ENCODE data around the gene ZNF181. TPM values are rescaled to one million over a fixed set of nuclear protein-coding genes. Genes with fewer than 3 reads are reported as not detected.

ZNF181 gene
- polyA plus RNA-seq, 1 of the 3 experiments (the other 2 are of a cell fraction) = 8.1 TPM

- TF ChIP-seq RAD21 (IDR thresholded peaks at IDR 0.05; ENCODE audit: low read length) (no peak), SMC3 (IDR thresholded peaks at IDR 0.05; ENCODE audit: low read depth, low read length) (no peak)
- H3K4me3 ChIP-seq (ENCODE audit: low read depth in 2 of 2, low read length in 1 of 2) = no peak overlapping the region
- no peak for DNase-seq
- no peak overlapping the region for H3K9ac ChIP-seq
- CTCF ChIA-PET = no interaction called here
- H4K20me1 ChIP-seq (ENCODE audit: insufficient read depth) = no peaks in the 10 kb centered on the region
- H3K79me2 ChIP-seq (ENCODE audit: insufficient read depth) = no peaks in the 10 kb centered on the region
- peaks cover 4% of the 10 kb centered on the region for H3F3A ChIP-seq (replicated peaks; ENCODE audit: insufficient read depth)
- H3K27ac ChIP-seq (ENCODE audit: low read depth in 2 of 2, low read length in 1 of 2) = no peak overlapping the region
- no peaks in the 10 kb centered on the region for H3K27me3 ChIP-seq (ENCODE audit: insufficient read depth)
- no peaks in the 10 kb centered on the region for H3K4me1 ChIP-seq (ENCODE audit: control insufficient read depth in 1 of 2, insufficient read depth in 2 of 2, low read depth in 1 of 2, low read length in 1 of 2)
- H3K9me3 ChIP-seq = peaks cover 22% of the 10 kb centered on the region; the same call in 1 of the 2 replicates
- POLR2A ChIA-PET = no interaction called here
- H3K36me3 ChIP-seq (replicated peaks in 1 of 2; ENCODE audit: control insufficient read depth in 1 of 2, insufficient read depth in 2 of 2, low read length in 1 of 2) = peaks cover 9 to 16% of the 10 kb centered on the region in 2 experiments
- no peak overlapping the region for H3K4me2 ChIP-seq
- H2AFZ ChIP-seq (ENCODE audit: low read depth) = no peak overlapping the region
- no peaks in the 10 kb centered on the region for H3K9me2 ChIP-seq
- 25% methylated on average over 1 of the region's 1 CpG for WGBS (ENCODE audit: low lambda C conversion rate)
Observed at GRCh38 chr19:34688592-34688991, 45.5 kb upstream of the ZNF181 start.

- H3K4me3 ChIP-seq (ENCODE audit: low read depth in 2 of 2, low read length in 1 of 2) = no peak overlapping the region
- TF ChIP-seq RFX5 (IDR thresholded peaks at IDR 0.05; ENCODE audit: low read length) = no peak
- TF ChIP-seq RXRA (IDR thresholded peaks at IDR 0.05; ENCODE audit: borderline replicate concordance, low read depth) = no peak
- TF ChIP-seq, protein P1, sequence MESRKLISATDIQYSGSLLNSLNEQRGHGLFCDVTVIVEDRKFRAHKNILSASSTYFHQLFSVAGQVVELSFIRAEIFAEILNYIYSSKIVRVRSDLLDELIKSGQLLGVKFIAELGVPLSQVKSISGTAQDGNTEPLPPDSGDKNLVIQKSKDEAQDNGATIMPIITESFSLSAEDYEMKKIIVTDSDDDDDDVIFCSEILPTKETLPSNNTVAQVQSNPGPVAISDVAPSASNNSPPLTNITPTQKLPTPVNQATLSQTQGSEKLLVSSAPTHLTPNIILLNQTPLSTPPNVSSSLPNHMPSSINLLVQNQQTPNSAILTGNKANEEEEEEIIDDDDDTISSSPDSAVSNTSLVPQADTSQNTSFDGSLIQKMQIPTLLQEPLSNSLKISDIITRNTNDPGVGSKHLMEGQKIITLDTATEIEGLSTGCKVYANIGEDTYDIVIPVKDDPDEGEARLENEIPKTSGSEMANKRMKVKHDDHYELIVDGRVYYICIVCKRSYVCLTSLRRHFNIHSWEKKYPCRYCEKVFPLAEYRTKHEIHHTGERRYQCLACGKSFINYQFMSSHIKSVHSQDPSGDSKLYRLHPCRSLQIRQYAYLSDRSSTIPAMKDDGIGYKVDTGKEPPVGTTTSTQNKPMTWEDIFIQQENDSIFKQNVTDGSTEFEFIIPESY (IDR thresholded peaks at IDR 0.05; ENCODE audit: borderline replicate concordance, low read depth) = no peak
- no peak for TF ChIP-seq FOXJ3 (CRISPR knock-in tag; IDR thresholded peaks at IDR 0.05)
- no peak for TF ChIP-seq EZH2phosphoT487 (IDR thresholded peaks at IDR 0.05; ENCODE audit: borderline replicate concordance, low read depth)
- no peak for TF ChIP-seq NFIC (IDR thresholded peaks at IDR 0.05; ENCODE audit: borderline replicate concordance)
- TF ChIP-seq FOXM1 (IDR thresholded peaks at IDR 0.05; ENCODE audit: low read depth) = no peak
- TF ChIP-seq RAD21 (IDR thresholded peaks at IDR 0.05; ENCODE audit: low read length) = no peak
- no peak for TF ChIP-seq JUND (IDR thresholded peaks at IDR 0.05)
- TF ChIP-seq, protein P2, sequence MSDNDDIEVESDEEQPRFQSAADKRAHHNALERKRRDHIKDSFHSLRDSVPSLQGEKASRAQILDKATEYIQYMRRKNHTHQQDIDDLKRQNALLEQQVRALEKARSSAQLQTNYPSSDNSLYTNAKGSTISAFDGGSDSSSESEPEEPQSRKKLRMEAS (IDR thresholded peaks at IDR 0.05; ENCODE audit: low read depth) = no peak
- H3K9me2 ChIP-seq = no peaks in the 10 kb centered on the region
- H3K27me3 ChIP-seq (ENCODE audit: insufficient read depth) = no peaks in the 10 kb centered on the region
- 0% methylated on average over 3 of the region's 3 CpGs for whole genome bisulfite sequencing (ENCODE audit: low lambda C conversion rate)
- no peak for DNase-seq
- no peak overlapping the region for H3K9ac ChIP-seq
- H3K79me2 ChIP-seq (ENCODE audit: insufficient read depth) = no peaks in the 10 kb centered on the region
- H3K9me3 ChIP-seq = peaks cover 7% of the 10 kb centered on the region; the same call in 1 of the 2 replicates
- H4K20me1 ChIP-seq (ENCODE audit: insufficient read depth) = no peaks in the 10 kb centered on the region
- H3K36me3 ChIP-seq (replicated peaks in 1 of 2; ENCODE audit: control insufficient read depth in 1 of 2, insufficient read depth in 2 of 2, low read length in 1 of 2) = peaks cover 0 to 4% of the 10 kb centered on the region in 2 experiments
- H3K27ac ChIP-seq (ENCODE audit: low read depth in 2 of 2, low read length in 1 of 2) = no peak overlapping the region
- H2AFZ ChIP-seq (ENCODE audit: low read depth) = no peak overlapping the region
- no peaks in the 10 kb centered on the region for H3F3A ChIP-seq (replicated peaks; ENCODE audit: insufficient read depth)
- ChIA-PET CTCF (no interaction called here), POLR2A (no interaction called here)
- no peak overlapping the region for H3K4me2 ChIP-seq
- no peaks in the 10 kb centered on the region for H3K4me1 ChIP-seq (ENCODE audit: control insufficient read depth in 1 of 2, insufficient read depth in 2 of 2, low read depth in 1 of 2, low read length in 1 of 2)
Observed at GRCh38 chr19:34690372-34690771, 43.7 kb upstream of the ZNF181 start.

DNA sequence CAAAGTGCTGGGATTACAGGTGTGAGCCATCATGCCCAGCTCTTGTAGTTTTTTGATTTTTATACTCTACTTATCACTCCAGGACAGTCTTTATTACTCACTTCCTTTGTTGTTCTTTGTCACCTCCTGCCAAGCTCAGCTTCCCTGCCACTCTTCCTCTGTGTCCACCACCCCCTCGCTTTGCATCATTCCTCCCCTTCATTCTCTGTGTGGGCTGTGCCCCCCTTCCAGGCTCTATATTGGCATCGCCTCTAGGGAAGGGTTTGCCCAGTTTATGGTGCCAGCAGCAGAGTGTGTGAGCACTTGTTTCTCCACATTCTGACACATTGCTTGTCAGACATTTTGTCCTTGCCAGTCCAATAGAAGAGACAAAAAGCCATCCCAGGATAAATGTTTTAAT lies 41.5 kb upstream of the ZNF181 start:
- WGBS (ENCODE audit: low lambda C conversion rate) = 0% methylated on average over 2 of the region's 2 CpGs
- no peak overlapping the region for H2AFZ ChIP-seq (ENCODE audit: low read depth)
- H4K20me1 ChIP-seq (ENCODE audit: insufficient read depth) = no peaks in the 10 kb centered on the region
- H3K4me3 ChIP-seq (ENCODE audit: low read depth in 2 of 2, low read length in 1 of 2) = no peak overlapping the region
- H3K4me2 ChIP-seq = no peak overlapping the region
- H3K79me2 ChIP-seq (ENCODE audit: insufficient read depth) = no peaks in the 10 kb centered on the region
- no peaks in the 10 kb centered on the region for H3K4me1 ChIP-seq (ENCODE audit: control insufficient read depth in 1 of 2, insufficient read depth in 2 of 2, low read depth in 1 of 2, low read length in 1 of 2)
- no peaks in the 10 kb centered on the region for H3K27me3 ChIP-seq (ENCODE audit: insufficient read depth)
- no peak for DNase-seq
- H3K9me2 ChIP-seq = no peaks in the 10 kb centered on the region
- ChIA-PET POLR2A (no interaction called here), CTCF (no interaction called here)
- H3K27ac ChIP-seq (ENCODE audit: low read depth in 2 of 2, low read length in 1 of 2) = no peak overlapping the region
- H3K9me3 ChIP-seq = no peaks in the 10 kb centered on the region
- no peaks in the 10 kb centered on the region for H3K36me3 ChIP-seq (replicated peaks in 1 of 2; ENCODE audit: control insufficient read depth in 1 of 2, insufficient read depth in 2 of 2, low read length in 1 of 2)
- H3K9ac ChIP-seq = no peak overlapping the region
- no peaks in the 10 kb centered on the region for H3F3A ChIP-seq (replicated peaks; ENCODE audit: insufficient read depth)
- TF ChIP-seq YY1 (IDR thresholded peaks at IDR 0.05; ENCODE audit: low read depth) (no peak), SIN3A (IDR thresholded peaks at IDR 0.05; ENCODE audit: borderline replicate concordance, low read depth, low read length) (no peak), RAD21 (IDR thresholded peaks at IDR 0.05; ENCODE audit: low read length) (no peak), TCF12 (IDR thresholded peaks at IDR 0.05) (no peak), RXRA (IDR thresholded peaks at IDR 0.05; ENCODE audit: borderline replicate concordance, low read depth) (no peak), MEF2A (IDR thresholded peaks at IDR 0.05; ENCODE audit: borderline replicate concordance, low read depth) (no peak), POLR2AphosphoS5 (IDR thresholded peaks at IDR 0.05; ENCODE audit: low read depth, low read length) (no peak), FOXM1 (IDR thresholded peaks at IDR 0.05; ENCODE audit: low read depth) (no peak), TAF1 (IDR thresholded peaks at IDR 0.05; ENCODE audit: borderline replicate concordance, low read depth, low read length) (no peak), FOXJ3 (CRISPR knock-in tag; IDR thresholded peaks at IDR 0.05) (no peak), GABPA (IDR thresholded peaks at IDR 0.05; ENCODE audit: low read depth) (no peak), RFX5 (IDR thresholded peaks at IDR 0.05; ENCODE audit: low read length) (no peak), USF2 (IDR thresholded peaks at IDR 0.05; ENCODE audit: borderline replicate concordance, low read depth, low read length) (no peak), EP300 (IDR thresholded peaks at IDR 0.05; ENCODE audit: borderline replicate concordance in 1 of 2, low read depth in 1 of 2, low read length in 1 of 2) (no peak)
